Suppressor macrophage treated with lipopolysaccharide for 1 hour (primary cell): ENCODE measurements around the gene RFX8.
"Not testable (repeated sequence)": the region's sequence is repeated elsewhere in the genome, so short reads cannot be mapped to it uniquely, and the experiment has no call there.

Experiments
- DNase-seq, 3 donors: peaks; one replicate each; pipeline ENCODE4 v3.0.0-alpha.2; 2020 to 2022

RFX8 gene

DNA sequence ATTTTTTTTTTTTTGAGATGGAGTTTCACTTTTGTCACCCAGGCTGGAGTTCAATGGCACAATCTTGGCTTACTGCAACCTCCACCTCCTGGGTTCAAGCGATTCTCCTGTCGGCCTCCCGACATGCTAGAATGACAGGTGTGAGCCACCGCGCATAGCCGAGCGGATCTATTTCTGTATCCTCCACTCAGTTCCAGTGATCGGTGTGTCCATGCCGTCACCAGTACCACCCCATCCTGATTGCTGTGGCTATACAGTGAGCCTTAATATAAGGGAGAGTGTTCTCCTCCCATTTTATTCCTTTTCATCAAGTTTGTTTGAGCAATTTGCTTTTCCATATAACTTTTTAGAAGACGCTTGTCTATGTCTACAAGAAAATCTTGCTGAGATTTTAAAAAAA, 35.2 kb downstream of the RFX8 start:
- DNase-seq, result no peak

DNA sequence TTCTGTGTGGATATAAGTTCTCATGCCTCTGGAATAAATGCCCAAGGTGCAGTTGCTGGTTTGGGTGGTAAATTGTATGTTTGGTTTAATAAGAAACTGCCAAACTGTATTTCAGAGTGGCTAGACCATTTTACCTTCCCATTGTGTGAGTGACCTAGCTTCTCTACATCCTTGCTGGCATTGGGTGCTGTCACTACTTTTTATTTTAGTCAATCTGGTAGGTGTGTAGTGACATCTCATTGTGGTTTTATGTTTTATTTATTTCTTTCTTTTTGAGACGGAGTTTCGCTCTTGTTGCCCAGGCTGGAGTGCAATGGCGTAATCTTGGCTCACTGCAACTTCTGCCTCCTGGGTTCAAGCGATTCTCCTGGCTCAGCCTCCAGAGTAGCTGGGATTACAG, 36.4 kb downstream of the RFX8 start:
- DNase-seq, result not testable (repeated sequence)

DNA sequence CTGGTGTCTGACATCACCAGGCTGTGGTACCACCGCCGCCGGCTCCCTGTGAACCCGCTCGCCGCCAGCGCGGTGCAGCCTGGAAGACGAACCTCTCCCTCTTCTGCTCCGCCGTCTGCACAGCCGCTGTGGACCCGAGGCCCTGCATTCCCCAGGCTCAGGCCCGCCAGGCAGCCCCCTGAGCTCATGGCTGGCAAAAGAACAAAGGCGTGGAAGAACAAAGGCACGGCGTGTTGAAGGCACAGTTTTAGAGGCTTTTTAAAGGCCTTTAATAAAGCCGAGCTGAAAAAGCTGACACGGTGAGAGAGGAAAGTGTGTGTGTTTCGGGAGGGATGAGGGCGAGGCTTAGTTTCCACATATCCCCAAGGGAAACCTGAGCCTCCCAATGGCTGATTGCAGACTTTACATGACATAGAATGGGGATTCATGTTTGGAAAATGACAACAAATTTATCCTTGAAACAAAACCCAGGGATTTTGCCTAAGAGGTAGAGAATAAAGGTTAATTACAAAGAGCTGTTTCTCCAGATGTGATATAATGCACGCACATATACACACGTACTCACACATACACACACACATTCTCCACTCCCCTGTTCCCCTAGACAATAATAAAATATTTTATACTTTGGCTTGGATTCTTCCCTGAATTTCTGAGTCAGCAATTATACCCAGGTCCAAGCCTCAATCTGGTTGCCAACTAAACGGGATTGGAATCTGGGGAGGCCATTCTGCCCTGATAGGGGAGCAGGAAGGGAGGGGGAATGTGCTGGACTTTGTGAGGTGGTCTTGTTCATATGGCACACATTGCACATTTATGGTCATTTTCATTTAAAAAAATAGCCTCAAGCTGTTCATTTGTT, 39.7 kb downstream of the RFX8 start:
- DNase-seq, result no peak

DNA sequence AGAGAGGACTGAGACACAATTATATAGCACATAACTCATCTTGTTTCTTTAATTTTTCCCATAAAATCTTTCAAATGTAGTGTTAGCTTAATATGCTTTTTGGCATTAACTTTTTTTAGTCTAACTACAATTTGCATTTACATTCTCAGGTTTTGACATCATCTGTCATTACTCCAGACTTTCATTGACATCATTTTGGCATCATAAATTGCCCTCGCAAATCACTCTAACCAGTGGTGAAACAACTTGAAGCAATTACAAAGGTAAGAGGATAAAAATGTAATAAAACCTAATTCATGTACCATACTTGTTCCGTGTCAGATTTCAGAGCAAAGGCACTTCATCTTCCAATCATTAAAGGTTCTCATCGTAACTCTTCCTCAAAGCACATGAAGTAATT, 41.4 kb downstream of the RFX8 start:
- no peak for DNase-seq

DNA sequence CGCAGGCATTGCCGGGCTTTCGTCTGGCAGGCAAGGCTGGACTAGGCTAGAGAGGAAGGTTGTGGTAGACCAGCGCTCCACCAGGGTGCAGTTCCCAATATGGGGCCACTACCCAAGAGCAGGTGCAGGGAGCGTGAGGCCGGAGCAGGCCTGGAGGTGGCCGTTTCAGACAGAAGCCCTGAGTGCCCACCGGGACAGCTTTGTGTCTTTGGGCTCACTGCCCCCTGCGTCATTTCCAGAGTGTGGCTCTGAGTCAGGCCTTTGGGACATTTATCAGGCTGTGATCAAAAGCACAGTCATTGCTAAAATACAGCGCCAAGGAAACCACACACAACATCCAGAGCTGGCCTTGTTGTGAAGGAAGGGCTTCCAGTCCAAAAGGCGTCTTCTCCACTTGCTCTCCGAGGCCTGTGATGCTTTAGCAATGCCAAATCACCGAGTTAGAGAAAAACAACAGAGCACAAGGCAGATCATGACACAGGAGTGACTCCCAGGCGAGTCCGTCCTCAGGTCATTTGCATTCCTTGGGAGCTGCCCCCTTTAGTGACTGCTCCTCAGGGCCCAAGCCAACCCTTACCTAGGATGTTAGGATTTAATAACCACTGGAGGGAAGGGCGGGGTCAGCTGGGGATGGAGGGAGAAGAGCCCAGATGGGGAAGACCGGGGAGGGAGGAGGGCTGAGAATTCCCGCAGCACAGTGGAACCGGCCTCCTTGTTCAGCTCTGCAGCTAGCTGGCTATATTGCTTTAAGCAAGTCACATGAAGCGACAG, 42.3 kb downstream of the RFX8 start:
- no peak for DNase-seq

DNA sequence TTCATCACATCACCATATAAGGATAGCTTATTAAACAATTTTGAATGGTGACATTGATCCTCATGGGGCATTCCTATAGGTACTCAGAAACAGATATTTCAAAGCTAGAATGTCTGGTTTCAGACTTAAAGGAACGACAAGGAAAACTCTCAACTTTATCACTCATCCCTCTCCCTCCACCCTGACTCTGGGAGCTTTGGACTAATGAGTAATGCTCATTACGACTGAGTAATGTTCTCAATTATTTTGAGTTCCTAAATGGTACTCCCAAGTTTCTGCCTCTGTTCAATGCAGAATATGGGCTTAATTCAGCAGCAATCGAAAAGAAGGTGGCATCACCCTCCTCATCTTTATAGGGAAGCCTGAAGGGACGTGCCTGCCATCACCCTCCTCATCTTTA, 43.4 kb downstream of the RFX8 start:
- DNase-seq, result no peak

DNA sequence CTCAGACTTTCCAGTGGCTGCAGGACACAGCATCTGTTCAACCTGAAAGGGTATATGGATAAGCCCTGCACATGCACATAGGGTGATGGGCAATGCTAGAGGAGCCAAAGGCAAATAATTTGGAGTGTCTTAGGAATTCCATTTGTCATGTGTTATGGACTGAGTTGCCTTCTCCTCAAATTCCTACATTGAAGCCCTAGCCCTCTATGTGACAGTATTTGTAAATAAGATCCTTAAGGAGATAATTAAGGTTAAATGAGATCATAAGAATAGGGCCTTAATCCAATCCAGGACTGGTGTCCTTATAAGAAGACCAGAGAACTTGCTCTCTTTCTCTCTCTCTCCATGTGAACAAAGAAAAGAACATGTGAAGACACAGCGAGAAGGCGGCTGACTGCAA, 44.8 kb downstream of the RFX8 start:
- no peak for DNase-seq

DNA sequence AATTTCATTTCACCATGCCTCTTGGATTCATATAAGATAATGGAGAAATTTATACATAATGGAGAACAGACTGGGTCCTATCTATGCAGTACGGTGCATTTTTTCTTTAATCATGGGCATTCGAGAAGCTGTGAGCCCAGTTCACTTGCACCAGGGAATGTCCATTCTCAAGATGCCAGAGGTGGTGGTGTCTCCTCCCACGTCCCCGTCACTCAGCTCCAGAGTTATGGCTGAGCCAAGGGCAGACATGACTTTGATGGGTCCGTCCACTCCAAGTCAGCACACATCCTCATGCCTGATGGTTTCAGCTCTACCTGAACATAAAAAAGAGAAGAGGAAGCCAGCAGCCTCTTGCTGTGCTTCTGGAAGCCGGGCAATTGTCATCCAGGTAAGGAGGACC, 45.5 kb downstream of the RFX8 start:
- no peak for DNase-seq

DNA sequence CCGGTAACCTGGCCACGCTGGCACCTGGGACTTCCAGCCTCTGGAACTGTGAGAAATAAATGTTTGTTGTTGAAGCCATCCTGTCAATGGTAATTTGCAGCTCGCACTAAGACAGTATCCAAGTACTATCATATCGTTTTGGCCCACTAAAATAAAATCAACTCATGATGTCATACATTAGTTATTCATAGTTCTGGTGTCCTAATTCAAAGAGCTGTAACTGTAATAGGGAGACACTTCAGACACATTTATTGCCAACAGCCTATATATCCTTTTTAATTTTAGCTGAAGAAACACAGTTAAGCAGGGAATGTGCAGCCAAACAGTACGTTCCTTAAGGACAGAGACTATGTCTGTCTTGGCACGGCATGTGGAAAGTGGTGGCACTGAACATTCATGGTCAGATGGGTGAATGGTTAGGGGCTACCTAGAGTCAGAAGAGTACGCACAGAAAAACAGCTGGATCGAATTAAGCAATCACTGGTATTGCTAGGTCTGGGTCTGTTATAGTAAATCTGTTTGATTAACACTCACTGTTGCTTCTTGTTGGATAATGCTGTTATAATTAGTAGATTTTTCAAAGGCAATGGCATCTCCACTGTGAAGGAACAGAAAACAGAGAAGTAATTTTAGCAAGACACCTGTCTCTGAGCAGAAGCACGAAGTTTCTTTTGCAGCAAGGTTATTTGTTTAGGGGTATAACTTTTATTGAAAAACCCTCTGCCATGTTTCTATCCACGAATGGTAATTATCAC, 46.3 kb downstream of the RFX8 start:
- DNase-seq, result no peak

DNA sequence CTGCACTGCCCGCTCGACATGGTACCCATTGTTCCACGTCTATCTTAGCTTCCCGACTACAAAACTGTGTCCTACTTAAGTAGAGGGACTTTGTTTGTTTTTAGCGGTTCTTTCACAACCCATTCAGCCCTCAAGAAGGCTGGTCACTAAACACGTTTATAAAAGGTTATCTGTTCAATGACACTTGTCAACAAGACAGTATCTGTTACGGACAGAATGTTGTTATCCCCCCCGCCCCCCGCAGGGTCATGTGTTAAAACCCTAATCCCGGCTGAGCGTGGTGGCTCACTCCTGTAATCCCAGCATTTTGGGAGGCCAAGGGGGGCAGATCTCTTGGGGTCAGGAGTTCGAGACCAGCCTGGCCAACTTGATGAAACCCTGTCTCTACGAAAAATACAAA, 47.2 kb downstream of the RFX8 start:
- DNase-seq, result no peak

DNA sequence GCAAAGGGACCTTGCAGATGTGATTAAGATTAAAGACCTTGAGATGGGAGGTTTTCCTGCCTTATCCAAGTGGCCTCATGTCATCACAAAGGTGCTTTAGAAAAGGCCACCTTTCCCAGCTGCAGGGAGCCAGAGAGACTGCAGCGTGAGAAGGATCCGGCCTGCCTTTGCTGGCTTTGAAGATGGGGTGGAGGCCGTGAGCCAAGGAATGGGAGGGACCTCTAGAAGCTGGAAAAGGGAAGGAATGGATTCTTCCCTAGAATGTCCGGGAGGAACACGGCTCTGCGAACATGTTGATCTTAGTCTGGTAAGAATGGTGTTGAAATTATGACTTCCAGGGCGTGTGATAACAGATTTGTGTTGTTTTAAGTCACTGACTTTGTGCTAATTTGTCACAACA, 47.7 kb downstream of the RFX8 start:
- DNase-seq, result no peak

DNA sequence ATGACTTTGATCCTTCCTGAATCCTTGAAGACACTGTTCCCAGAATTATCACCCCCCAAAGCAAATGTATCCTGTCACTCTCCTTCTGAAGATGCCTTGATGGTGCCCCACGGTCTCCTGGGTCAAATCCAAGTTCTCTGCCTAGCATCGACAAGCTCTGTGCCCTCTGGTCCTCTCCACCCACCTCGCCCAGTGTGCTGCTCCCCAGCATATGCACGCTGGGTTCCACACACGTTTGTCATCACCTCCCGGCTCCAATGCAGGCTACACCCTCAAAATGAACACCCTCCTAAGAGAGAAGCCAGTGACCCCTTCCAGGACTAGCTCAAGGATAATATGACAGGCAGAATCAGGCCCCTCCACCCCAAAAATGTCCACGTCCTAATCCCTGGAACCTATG, 48.1 kb downstream of the RFX8 start:
- no peak for DNase-seq

DNA sequence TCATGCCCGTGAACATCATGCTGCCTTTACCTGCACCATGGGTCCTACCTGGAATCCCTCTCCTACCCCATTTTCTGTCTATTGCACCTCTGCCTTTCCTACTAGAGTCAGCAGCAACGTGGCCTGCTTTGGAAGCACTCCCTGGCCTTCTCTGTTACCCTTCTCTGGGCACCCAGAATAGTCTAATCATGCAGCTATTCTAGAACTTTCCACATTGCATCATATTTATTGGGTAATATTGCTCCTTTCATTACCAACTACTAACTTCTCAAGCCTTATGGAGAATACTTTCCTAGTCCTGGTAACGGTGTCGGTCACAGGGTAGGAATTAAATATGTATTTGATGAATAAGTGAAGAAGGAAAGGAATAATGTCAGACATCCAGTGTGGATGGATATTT, 54.3 kb downstream of the RFX8 start:
- peak; percentile 37 to 65 (median 65) for DNase-seq

DNA sequence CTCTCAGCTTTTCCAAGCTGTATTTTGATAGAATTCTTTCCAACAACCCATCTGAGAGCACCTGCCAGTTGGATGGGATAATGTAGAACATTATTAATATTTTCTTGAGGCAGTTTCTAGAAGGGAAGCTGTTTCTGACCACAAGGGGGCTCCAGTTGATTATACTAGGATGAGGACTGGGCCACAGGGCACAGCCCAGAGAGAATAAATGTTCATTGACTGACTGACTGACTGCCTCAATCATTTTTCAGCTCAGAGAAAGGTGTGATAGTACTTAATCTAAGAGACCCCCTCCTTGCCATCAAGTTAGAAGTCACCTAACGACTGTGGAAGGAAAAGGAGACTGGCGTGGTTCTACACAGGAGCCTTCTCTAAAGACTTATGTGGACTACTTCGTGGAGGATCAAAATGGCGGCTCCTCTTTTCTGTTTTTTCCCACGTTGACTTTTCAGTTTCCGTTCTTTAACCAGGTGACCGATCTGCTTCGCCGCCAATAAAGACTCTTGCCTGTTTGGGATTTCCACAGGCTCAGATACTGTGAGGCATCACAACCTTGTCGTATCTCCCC, 55.7 kb downstream of the RFX8 start:
- peak; percentile 86 to 93 (median 90) for DNase-seq

DNA sequence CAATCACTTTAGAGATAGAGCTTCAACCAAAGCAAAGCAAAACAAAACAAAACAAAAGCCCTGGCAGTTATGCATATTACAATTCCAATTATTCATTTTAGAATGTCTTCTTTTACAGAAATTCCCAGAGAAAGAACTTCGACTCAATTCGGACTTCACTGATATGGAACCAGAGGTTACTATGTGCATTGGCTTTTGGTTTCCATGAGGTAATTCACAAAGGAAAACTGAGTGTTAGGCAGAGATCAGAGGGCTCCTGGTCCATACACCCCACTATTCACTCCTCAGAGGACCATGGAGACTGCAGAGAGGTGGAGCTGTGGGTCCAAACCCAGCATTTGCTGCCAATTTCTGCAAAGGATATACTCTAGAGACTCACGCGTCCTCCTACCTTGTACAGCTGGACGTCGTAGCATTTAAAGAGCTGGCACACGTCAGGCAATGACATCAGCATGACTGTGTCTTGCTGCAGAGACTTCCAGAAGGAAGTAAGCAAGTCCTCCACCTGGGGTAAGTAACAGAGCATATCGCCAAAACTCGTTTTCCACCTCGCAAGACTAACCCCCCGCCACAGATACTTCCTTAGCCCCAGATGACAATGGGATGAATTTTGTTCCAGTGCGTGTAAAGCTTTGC, 56.3 kb downstream of the RFX8 start:
- DNase-seq, result no peak

DNA sequence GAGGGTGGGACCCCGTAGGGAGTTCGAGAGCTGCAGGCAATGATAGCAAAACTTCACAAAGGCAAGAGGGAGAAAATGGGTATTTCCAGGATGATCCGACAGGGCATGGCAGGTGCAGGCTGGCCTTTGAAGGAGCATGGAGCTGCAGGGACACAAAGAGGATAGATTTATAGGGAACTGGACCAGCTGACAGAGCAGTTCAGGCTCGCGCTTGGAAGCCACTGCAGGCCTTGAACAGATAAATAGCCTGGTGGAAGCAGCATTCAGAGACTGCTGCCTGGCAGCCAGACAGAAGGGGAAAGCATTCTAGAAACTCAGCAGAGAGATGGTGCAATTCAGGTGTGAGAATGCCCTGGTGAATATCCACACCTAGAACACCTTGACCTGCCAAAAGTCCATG, 58.3 kb downstream of the RFX8 start:
- DNase-seq, result no peak

DNA sequence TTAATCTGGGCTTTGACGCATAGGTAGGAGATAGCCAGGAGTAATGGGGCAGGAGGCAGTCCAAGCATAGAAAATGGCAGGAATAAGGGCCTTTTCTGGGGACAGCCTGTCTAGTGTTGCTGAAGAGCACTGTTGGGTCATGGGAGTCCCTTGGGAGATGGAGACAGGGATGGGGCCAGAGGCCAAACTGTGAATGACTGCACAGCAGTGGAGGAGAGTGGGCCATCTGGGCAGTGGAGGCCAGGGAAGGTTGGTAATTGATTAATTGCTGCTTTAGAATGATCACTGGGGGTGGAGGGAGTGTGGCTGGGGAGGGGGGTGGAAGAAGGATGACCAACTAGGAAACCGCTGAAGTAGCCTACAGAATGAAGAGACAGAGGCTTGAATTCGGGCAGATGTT, 59.0 kb downstream of the RFX8 start:
- no peak for DNase-seq

DNA sequence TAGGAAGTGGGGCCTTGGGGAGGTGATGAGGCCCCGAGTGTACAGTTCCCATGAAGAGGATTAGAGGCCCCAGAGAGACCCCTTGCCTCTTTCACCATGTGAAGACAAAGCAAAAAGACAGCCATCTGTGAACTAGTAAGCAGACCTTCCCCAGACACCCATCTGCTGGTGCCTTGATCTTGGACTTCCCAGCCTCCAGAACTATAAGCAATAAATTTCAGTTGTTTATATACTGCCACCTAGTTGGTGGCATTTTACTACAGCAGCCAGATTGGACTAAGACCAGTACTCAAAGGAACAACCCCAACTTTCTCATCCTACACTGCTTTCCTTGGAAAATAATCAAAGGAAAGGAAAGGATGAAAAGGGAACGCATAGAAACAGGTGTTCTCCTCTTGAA, 59.7 kb downstream of the RFX8 start:
- DNase-seq, result peak in 1 of 3 donors; percentile 21

DNA sequence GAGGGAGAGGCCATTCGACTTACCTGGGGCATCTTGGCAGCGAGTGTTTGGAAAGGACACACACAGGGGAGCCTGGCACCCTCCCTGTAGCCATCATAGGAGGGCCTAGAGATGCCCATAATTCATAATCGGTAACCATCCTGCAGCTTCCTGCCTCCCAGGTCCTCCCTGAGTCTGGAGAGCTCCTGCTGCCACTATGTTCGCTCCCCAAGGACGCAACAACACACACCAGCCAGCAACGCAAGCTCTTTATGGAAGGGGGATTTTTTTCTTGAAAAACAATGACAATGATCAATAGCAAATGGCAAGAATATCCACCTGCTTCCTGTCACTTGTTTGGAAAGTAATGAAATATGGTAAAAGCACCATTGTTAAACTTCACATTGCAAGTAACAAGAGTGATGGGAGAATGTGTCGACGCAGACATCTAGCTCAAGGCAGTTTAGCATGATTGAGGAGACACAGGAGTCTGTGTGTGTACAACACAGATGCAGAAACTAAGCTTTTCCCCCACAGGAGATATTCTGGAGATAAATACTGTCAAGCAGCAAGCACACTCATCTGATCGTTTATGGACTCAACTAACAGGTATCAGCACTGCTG, 62.7 kb downstream of the RFX8 start:
- no peak for DNase-seq

DNA sequence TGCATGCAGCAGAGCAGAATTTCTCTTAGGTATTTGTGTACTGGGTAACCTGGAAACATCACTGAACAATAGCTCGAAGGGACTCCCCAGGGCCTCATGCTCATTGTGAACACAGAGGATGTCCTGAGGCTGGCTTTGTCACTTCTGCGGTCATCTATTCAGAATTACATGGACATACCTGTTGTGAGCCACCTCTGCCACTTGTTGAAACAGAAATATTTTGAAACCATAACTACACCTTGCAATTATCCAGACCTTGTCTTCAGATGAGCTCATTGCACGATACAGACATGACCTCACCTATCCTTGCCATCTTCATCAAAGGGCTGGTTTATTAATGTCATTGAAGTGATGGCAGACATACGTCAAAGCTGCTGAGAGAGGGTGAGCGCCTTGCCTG, 64.2 kb downstream of the RFX8 start:
- DNase-seq, result no peak

DNA sequence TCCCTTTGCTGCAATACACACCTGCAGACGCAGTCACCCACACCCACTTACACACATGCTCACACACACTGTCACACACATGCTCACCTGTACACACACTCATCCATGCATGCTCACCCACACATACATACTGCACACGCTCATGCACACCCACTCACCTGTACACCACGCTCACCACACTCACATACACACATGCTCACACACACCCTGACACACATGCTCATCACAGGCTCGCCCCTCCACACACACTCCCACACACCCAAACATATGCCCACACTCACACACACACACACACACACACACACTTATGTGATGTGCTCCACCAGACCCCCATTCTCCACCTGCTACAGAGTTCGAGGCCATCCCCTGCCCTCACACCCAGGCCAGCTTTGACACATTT, 64.8 kb downstream of the RFX8 start:
- no peak for DNase-seq

DNA sequence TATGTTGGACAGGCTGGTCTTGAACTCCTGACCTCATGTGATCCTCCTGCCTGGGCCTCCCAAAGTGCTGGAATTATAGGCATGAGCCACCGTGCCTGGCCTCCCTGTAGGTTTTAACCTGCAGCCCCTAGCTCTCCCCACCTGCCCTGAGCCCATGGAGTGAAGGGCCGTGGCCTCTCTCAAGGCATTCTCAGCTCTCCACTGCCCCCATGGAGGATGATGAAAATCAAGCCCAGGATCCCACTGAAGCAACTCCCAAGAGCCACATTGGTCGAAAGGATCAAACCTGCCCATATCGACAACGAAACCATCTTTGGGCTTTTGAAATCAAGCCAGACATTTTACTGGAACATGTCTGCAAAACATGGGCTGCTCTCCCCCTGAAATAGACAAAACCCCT, 65.2 kb downstream of the RFX8 start:
- no peak for DNase-seq
